GM21515 (cell line): ENCODE data around the gene TNIP1.

Experiments used
- ATAC-seq: cut with Tn5 transposase; IDR thresholded peaks from one replicate; pipeline ENCODE4 v1.9.1; 2021; ENCODE audit not compliant: unreplicated experiment

Gene TNIP1

GRCh38 chr5:151106043-151106442 is 25.2 kb upstream of the TNIP1 start:
- no peak for ATAC-seq

GRCh38 chr5:151105561-151105960 is 24.7 kb upstream of the TNIP1 start:
- ATAC-seq = no peak

DNA sequence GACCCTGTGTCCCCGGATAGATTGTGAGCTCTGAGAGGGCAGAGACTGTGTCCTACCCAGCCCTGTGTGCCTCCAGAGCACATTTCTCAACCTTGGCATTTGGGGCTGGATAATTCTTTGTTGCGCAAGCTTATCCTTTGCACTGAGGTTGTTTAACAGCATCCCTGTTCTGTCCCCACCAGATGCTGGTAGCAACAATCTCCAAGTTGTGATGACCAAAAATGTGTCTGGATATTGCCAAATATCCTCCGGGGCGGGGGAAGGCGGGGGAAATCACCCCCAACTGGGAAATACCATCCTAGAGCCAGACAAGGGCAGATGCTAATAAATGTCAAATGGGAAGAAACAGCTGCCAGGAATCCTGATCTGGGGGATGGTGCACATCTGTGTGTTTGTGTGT is 24.0 kb upstream of the TNIP1 start:
- no peak for ATAC-seq

GRCh38 chr5:151101746-151102145 is 20.9 kb upstream of the TNIP1 start:
- ATAC-seq = no peak

GRCh38 chr5:151101151-151101550 is 20.3 kb upstream of the TNIP1 start:
- no peak for ATAC-seq

DNA sequence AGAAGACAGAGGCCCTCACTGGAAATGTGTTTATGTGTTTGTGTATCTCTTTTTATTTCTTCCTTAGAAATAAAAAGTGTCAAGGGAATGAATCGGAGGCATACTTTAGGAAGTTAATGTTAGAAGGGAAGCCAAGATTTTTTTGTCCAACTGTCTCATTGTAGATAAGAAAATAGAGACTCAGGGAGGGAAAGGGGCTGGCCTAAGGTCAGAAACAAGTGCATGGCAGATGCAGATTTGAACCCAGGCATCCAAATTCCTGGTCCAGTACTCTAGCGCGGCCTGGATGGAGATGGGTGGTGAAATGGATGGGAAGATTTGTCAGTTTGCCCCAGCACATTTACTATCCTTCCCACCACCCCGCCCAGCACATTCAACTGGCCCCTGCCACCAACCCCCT is 19.8 kb upstream of the TNIP1 start:
- no peak for ATAC-seq

DNA sequence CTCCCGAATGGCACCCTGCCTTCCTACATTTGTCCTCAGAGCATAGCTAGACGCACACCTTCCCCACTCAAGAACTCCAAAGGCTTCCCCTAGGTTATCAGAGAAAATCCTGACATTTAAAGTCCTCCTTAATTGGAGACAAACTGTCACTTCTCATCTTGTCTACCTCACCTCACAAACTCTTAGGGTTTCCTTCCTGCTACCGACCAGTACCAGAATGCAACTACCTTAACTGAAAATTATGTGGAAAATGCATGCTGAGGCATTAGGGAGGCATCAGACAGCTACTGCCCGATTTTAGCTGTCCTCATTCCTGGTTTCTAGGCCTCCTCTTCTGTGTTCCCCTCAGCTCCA is 17.9 kb upstream of the TNIP1 start:
- ATAC-seq = no peak

- ATAC-seq = peak; percentile 48
Measured at GRCh38 chr5:151097820-151098767, 17.3 kb upstream of the TNIP1 start.

- ATAC-seq = no peak
Measured at GRCh38 chr5:151097061-151097460, 16.2 kb upstream of the TNIP1 start.

DNA sequence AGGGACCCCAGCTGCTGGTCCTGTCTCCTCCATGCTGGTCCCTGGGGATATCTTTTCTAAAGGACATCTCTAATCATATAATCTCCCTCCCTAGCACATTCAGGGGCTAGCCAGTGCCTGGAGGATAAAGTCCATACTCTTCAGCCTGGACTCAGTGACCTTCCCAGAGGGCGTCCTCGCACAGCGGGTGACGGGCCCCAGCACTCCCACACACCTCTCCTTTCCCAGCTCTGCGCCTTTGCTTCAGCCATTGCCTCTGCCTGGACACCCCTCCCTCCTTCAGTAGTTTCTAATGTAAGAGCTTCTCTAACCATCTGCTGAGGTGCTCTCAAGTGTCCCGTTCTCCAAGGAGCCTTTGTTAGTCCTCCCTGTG is 15.2 kb upstream of the TNIP1 start:
- ATAC-seq = no peak

GRCh38 chr5:151095341-151096000 is 14.6 kb upstream of the TNIP1 start:
- no peak for ATAC-seq

- ATAC-seq = no peak
Measured at GRCh38 chr5:151094852-151095245, 14.0 kb upstream of the TNIP1 start.

DNA sequence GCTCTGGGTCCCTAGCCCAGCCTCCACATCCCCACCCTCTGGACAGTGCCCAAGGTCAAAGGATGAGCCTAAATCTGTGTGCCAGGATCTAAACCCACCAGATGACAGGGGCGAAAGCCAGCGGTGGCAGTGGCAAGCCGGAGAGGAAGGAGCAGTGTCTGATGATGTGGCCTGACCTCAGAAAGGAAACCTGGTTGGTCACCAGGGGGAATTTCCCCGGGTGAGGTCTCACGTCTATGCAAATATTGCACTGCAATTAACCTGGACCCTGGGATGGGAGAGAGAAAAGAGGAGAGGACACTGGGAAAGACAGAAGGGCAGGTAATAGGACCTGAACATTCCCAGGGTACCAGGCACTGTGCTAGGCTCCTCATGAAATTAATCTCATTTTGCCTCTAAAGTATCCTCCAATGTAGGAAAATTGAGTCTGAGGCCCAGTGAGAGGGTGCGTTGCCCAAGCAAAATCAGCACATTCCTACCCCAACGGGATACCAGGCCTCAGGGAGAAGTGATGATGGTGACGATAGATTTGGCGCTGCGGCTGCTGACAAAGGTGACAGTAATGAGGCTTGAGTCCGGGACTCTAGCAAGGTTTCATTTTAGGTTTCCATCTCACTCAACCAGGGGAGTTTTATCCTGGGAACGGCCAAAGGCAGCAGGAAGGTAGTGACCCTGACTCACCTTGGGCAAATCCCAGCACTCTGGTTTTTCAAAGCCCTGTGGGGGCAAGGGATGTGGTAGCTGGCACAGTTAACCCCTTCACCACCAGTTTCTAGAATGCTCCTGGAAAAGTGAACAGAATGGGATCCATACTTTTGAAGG is 13.4 kb upstream of the TNIP1 start:
- peak; percentile 55 for ATAC-seq

DNA sequence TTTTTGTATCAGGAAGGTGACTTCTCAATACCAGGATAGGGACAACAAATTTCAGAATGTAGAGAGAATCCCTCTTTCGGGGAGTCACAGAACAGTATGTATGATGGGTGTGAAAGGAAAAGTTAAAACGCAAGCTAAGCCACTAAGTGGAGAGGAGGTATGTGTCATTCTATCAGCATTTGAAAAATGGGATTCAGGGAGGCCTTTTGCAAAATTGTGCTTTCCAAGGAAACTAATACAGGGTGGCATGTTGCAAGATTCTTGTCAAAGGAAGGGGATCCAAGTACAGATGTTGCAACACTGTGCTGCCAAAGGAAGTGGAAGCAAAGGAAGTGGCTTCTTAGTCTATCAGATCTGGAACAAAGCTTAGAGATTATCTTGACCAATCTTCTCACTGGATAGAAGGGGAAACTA is 12.6 kb upstream of the TNIP1 start:
- peak; percentile 6 for ATAC-seq

- ATAC-seq = no peak
Measured at GRCh38 chr5:151092762-151093161, 11.9 kb upstream of the TNIP1 start.

- no peak for ATAC-seq
Measured at GRCh38 chr5:151089726-151090125, 8.9 kb upstream of the TNIP1 start.

DNA sequence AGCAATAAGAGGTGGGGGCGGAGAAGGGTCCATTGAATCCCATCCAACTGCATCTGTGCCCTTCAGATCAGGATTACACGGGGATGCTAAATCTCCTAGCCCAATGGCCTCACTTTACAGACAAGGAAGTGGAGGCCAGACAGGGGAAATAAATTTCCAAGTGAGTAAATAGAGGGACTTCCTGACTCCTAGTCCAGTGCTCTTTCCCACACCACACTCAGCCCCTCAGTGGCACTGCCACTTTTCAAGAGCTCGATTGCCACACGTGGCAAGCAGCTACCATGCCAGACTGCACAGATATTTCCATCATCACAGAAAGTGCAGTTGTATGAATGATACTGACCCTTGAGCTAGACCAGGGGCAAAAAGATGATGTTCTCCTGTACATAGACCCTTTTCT is 8.2 kb upstream of the TNIP1 start:
- no peak for ATAC-seq

DNA sequence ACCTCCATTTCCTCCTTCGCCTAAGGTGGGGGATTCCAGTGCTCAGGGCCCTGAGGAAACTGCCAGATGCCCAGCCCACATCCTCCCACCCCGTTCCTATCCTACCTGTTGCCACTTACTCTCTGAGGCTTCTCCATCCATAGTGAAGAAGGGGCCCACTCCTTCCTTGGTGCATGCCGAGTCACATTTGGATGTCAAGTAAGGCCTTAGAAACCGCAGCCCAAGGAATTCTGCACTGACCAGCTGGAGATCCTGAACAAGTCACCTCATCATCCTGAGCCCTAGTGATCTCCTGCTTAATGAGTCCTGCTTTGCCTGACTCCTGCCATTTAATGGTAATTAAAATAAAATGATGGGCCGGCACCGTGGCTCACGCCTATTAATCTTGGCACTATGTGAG is 6.7 kb upstream of the TNIP1 start:
- no peak for ATAC-seq

DNA sequence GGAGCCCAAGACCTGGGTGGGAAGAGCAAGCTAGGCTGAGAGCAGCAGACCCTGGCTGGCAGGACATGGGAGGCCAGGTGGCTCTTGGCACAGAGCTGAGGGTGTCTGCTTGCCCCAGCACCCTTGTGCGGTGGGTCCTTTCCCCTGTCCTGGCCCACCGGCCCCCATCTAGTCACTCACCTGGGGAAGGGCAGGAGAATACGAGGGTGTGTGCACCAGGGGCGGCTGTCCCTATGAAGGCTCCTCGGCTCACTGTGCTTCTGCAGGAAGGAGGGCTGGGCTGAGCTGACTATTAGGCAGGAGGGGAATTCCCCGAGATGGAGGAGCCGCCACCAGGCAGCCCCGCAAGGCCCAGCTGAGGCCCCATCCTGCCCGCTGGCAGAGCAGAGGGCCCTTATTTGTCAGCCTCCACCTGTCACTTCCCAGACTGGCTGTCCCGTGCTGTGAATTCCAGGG is 6.1 kb upstream of the TNIP1 start:
- ATAC-seq = peak; percentile 64

DNA sequence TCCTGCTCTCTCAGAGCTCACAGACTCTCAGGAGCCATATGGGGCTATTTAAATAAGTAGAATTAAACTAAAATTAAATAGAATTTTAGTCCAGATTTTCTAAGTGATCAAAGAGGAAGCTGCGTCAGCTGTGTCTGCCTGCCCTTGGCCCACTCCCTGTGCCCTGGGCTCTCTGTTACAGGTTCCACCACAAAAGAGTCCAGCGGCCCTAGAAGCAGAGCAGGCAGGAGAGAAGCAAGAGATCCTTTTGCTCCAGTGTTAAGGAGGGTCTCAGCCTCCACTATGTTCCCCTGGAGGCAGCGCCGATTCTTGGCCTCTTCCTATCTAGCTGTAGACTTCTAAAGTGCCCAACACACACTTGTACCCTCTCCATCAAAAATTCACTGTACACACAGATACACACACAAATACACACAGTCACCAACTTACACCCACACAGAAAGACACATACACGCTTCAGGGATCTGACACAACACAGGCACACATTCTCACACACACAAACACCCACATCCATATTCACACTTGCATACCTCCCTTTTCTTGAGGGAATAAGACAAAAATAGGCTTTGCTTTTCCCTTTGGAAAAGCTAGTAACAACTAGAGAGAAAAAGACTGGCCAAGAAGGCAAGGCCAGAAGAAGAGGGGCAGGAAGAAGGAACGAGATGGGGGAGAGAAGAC is 5.5 kb upstream of the TNIP1 start:
- no peak for ATAC-seq

DNA sequence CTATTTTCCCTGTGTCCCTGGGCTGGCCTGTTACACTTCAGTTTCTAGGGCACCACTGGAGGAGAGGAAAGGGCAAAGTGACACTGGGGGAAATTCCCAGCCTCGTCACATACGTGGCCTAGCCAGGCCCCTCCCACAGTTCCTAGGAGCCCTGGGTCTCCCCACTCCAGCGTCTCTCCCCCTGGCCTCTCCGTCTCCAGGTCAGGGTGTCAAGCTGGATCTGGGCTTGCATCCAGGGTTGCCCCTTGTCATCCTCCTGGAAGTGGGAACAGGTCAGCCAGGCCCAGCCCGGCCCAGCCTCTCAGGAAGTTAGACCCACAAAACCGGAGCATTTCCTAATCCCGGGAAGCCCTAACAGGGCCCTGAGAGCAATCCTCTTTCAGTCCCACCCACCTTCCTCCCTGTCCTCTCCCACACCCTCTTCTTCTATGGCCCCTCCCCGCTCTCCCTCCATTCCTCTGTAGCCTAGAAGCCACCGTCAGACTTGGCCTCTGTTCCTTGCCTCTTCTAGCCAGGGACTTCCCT is 4.7 kb upstream of the TNIP1 start:
- no peak for ATAC-seq
